Parathyroid adenoma (tissue), 2 donors: Measurements from ENCODE around the gene SPO11.
"Not testable (repeated sequence)": the region's sequence is repeated elsewhere in the genome, so short reads cannot be mapped to it uniquely, and the experiment has no call there.

Source experiments
- H2AFZ ChIP-seq: fragments of 300-600 bp; sonication (generic); one replicate; pipeline ENCODE4 v1.7.0; 2017; ENCODE audit warnings: antibody characterized with exemption, mild to moderate bottlenecking
- H3K27ac ChIP-seq: fragments of 300-600 bp; sonication (generic); one replicate; pipeline ENCODE4 v1.7.0; 2017
- H3K27me3 ChIP-seq: fragments of 300-600 bp; sonication (generic); one replicate; pipeline ENCODE4 v1.7.0; 2017; ENCODE audit warnings: low read length; ENCODE audit not compliant: control insufficient read depth, insufficient read depth
- H3K36me3 ChIP-seq: fragments of 300-600 bp; sonication (generic); one replicate; pipeline ENCODE4 v1.7.0; 2017; ENCODE audit warnings: low read length; ENCODE audit not compliant: control insufficient read depth, insufficient read depth
- H3K4me1 ChIP-seq: fragments of 300-600 bp; sonication (generic); one replicate; pipeline ENCODE4 v1.7.0; 2017; ENCODE audit warnings: control low read depth
- H3K4me2 ChIP-seq: fragments of 300-600 bp; sonication (generic); one replicate; pipeline ENCODE4 v1.7.0; 2017; ENCODE audit warnings: low read length
- H3K4me3 ChIP-seq: fragments of 300-600 bp; sonication (generic); one replicate; pipeline ENCODE4 v1.7.0; 2017; ENCODE audit warnings: low read depth, low read length
- H3K79me2 ChIP-seq: fragments of 300-600 bp; sonication (generic); one replicate; pipeline ENCODE4 v1.7.0; 2017; ENCODE audit warnings: control low read depth
- H3K9ac ChIP-seq: fragments of 300-600 bp; sonication (generic); one replicate; pipeline ENCODE4 v1.7.0; 2017; ENCODE audit warnings: mild to moderate bottlenecking
- H3K9me3 ChIP-seq: fragments of 300-600 bp; sonication (generic); one replicate; pipeline ENCODE4 v1.7.0; 2017; ENCODE audit warnings: low read length; ENCODE audit not compliant: control insufficient read depth
- TF ChIP-seq, protein P1 (sequence below): fragments of 300-600 bp; sonication (generic); IDR thresholded peaks from one replicate; pipeline ENCODE4 v1.7.0; 2017; ENCODE audit warnings: antibody characterized with exemption, mild to moderate bottlenecking
- donor health status: primary hyperparathyroidism.

The SPO11 gene

DNA sequence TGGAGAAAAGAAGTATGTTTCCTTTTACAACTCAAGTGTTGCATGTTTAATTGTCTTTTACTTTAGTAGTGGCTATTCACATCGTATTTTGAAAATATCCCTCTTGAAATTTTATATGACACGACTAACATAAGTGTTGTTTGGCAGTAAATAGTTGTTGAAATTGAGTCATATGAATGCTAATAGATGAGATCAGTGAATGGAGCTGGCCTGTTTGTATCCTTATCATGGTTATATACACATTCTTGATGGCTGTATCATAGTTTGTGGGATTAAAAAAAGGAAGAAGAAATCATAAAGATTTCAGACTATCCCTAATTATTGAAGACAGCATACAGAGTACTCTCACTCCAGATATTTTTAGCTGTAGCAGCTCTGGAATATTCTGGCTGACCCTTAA is 13.2 kb downstream of the SPO11 start:
- no peaks in the 10 kb centered on the region for H3K27me3 ChIP-seq
- H2AFZ ChIP-seq, result no peak overlapping the region
- no peak overlapping the region for H3K4me2 ChIP-seq
- no peak overlapping the region for H3K27ac ChIP-seq
- H3K4me3 ChIP-seq, result no peak overlapping the region
- no peaks in the 10 kb centered on the region for H3K4me1 ChIP-seq
- no peak overlapping the region for H3K9ac ChIP-seq
- H3K9me3 ChIP-seq, result no peaks in the 10 kb centered on the region
- TF ChIP-seq, protein P1, sequence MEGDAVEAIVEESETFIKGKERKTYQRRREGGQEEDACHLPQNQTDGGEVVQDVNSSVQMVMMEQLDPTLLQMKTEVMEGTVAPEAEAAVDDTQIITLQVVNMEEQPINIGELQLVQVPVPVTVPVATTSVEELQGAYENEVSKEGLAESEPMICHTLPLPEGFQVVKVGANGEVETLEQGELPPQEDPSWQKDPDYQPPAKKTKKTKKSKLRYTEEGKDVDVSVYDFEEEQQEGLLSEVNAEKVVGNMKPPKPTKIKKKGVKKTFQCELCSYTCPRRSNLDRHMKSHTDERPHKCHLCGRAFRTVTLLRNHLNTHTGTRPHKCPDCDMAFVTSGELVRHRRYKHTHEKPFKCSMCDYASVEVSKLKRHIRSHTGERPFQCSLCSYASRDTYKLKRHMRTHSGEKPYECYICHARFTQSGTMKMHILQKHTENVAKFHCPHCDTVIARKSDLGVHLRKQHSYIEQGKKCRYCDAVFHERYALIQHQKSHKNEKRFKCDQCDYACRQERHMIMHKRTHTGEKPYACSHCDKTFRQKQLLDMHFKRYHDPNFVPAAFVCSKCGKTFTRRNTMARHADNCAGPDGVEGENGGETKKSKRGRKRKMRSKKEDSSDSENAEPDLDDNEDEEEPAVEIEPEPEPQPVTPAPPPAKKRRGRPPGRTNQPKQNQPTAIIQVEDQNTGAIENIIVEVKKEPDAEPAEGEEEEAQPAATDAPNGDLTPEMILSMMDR, result no peak
- H3K36me3 ChIP-seq, result no peaks in the 10 kb centered on the region
- H3K79me2 ChIP-seq, result no peaks in the 10 kb centered on the region

DNA sequence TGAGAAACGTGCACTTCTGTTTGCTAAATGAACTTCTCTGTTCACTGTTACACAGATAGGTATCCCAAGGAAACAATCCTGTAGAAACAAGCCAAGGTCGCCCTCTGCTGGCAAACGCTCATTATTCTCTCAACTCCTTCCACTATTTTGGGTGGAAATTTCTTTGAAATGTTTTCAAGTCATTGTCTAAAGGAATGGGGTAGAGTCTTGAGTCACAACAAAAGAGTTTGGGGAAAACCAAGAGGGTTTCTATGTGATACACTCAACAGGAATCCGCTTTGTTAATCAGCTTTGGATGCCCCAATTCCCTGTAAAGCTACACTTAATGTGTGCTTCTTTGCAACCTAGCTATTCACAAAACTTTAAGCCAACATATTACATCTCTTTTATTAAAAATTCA is 16.9 kb downstream of the SPO11 start:
- Histone ChIP-seq H3K4me3 (no peak overlapping the region), H3K79me2 (peaks cover 3% of the 10 kb centered on the region), H3K9me3 (no peaks in the 10 kb centered on the region), H3K4me1 (no peaks in the 10 kb centered on the region), H3K36me3 (no peaks in the 10 kb centered on the region), H3K27ac (no peak overlapping the region), H3K9ac (no peak overlapping the region), H3K27me3 (no peaks in the 10 kb centered on the region), H2AFZ (no peak overlapping the region), H3K4me2 (no peak overlapping the region)
- TF ChIP-seq, protein P1, result peak; percentile 78

DNA sequence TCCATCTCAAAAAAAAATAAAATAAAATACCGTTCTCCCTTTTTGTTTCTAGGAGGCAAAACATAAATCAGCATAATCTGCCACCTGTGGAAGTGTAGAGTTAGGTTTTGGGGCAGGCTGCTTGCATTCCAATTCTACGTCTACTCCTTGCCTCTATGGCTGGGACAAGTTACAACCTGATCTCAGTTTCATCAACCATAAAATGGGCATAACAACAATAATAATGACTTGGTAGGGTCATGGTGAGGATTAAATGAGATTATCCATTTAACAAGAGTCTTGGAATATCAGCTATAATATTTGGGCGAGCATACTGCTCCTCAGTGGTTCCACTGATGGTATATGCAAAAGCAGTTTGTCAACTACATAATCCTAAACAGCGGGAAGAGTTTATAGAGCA is 17.8 kb downstream of the SPO11 start:
- TF ChIP-seq, protein P1, result no peak
- H2AFZ ChIP-seq, result no peak overlapping the region

DNA sequence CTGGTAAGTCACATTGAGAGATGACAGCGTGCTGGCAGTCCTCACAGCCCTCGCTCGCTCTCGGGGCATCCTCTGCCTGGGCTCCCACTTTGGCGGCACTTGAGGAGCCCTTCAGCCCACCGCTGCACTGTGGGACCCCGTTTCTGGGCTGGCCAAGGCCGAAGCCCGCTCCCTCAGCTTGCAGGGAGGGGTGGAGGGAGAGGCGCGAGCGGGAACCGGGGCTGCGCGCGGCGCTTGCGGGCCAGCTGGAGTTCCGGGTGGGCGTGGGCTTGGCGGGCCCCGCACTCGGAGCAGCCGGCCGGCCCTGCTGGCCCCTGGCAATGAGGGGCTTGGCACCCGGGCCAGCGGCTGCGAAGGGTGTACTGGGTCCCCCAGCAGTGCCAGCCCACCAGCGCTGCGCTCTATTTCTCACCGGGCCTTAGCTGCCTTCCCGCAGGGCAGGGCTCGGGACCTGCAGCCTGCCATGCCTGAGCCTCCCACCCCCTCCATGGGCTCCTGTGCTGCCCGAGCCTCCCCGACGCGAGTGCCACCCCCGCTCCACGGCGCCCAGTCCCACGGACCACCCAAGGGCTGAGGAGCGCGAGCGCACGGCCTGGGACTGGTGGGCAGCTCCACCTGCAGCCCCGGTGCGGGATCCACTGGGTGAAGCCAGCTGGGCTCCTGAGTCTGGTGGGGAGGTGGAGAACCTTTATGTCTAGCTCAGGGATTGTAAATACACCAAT is 18.8 kb downstream of the SPO11 start:
- not testable (repeated sequence) for H3K36me3 ChIP-seq, H2AFZ ChIP-seq, H3K27ac ChIP-seq, H3K27me3 ChIP-seq, H3K9me3 ChIP-seq, H3K4me1 ChIP-seq, H3K4me3 ChIP-seq, H3K79me2 ChIP-seq, H3K4me2 ChIP-seq, H3K9ac ChIP-seq

More for the DNA sequence above, 17.8 kb downstream of the SPO11 start:
- Histone ChIP-seq H3K4me1 (no peaks in the 10 kb centered on the region), H3K36me3 (no peaks in the 10 kb centered on the region), H3K27ac (no peak overlapping the region), H3K9me3 (no peaks in the 10 kb centered on the region), H3K79me2 (peaks cover 3% of the 10 kb centered on the region), H3K9ac (no peak overlapping the region), H3K4me3 (no peak overlapping the region), H3K27me3 (no peaks in the 10 kb centered on the region), H3K4me2 (no peak overlapping the region)

DNA sequence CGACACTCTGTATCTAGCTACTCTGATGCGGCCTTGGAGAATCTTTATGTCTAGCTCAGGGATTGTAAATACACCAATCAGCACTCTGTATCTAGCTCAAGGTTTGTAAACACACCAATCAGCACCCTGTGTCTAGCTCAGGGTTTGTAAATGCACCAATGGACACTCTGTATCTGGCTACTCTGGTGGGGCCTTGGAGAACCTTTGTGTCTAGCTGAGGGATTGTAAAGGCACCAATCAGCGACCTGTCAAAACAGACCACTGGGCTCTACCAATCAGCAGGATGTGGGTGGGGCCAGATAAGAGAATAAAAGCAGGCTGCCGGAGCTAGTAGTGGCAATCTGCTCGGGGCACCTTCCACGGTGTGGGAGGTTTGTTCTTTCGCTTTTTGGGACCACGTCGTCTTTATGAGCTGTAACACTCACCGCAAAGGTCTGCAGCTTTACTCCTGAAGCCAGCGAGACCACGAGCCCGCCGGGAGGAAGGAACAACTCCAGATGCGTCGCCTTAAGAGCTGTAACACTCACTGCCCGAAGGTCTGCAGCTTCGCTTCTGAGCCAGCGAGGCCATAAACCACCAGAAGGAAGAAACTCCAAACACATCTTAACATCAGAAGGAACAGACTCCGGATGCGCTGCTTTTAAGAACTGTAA is 19.4 kb downstream of the SPO11 start:
- H3K4me3 ChIP-seq, H3K27me3 ChIP-seq, H2AFZ ChIP-seq, H3K9ac ChIP-seq, H3K27ac ChIP-seq, H3K9me3 ChIP-seq, H3K4me2 ChIP-seq, H3K4me1 ChIP-seq, H3K36me3 ChIP-seq, H3K79me2 ChIP-seq: not testable (repeated sequence)
